ENCODE measurements around the gene KRT85.

GRCh38 chr12:52322069-52322468, 45.2 kb downstream of the KRT85 start:
- TF ChIP-seq CTCF (IDR thresholded peaks at IDR 0.05; ENCODE audit: borderline replicate concordance, extremely low read depth, low read length, poor library complexity, severe bottlenecking) (no peak), EZH2 (IDR thresholded peaks at IDR 0.05; ENCODE audit: borderline replicate concordance, low read depth, low read length, severe bottlenecking) (no peak)
